ENCODE results near the gene SELENOW.

Gene SELENOW

GRCh38 chr19:47832723-47833122 lies 54.2 kb downstream of the SELENOW start:
- DNase-seq: no peak

Measured in HCEC 1CT (cell line).